Lung (tissue), 12 donors: Measurements from ENCODE around the gene SS18L1. TPM values are rescaled to one million over a fixed set of nuclear protein-coding genes. Genes with fewer than 3 reads are reported as not detected.

Source experiments
- ATAC-seq: fragments of 200-7000 bp; cut with Tn5 transposase; one replicate; pipeline ENCODE4 v1.9.1; 2020; ENCODE audit warnings: moderate number of reproducible peaks; ENCODE audit not compliant: insufficient read depth, low FRiP score
- DNase-seq, 3 donors: peaks; one replicate each; pipeline ENCODE4 v3.0.0-alpha.2; 2013 to 2017
- H3K27ac ChIP-seq, 2 donors: one replicate each; pipeline ENCODE4 v1.5.1; 2013; ENCODE audit warnings: mild to moderate bottlenecking in 2 of 2, moderate library complexity in 2 of 2, control low read depth in 1 of 2, inconsistent platforms in 1 of 2, low read depth in 1 of 2, low read length in 1 of 2
- H3K27me3 ChIP-seq, 3 donors: one replicate each; pipeline ENCODE4 v1.5.1; 2013; ENCODE audit warnings: low read length in 2 of 3; ENCODE audit not compliant: control insufficient read depth in 3 of 3, insufficient read depth in 3 of 3
- H3K36me3 ChIP-seq, 4 donors: one replicate each; pipeline ENCODE4 v1.5.1; 2013; ENCODE audit warnings: low read length in 4 of 4, mild to moderate bottlenecking in 1 of 4, moderate library complexity in 1 of 4; ENCODE audit not compliant: control insufficient read depth in 4 of 4, insufficient read depth in 4 of 4
- H3K4me1 ChIP-seq, 5 donors: one replicate each; pipeline ENCODE4 v1.5.1; 2013; ENCODE audit warnings: low read length in 5 of 5, mild to moderate bottlenecking in 2 of 5, moderate library complexity in 1 of 5; ENCODE audit not compliant: control insufficient read depth in 5 of 5, insufficient read depth in 5 of 5
- H3K4me3 ChIP-seq: one replicate; pipeline ENCODE4 v1.5.1; 2013; ENCODE audit warnings: mild to moderate bottlenecking, control low read depth, moderate library complexity
- H3K9ac ChIP-seq, 2 donors: one replicate each; pipeline ENCODE4 v1.5.1; 2013; ENCODE audit warnings: low read length in 2 of 2, control low read depth in 1 of 2; ENCODE audit not compliant: insufficient read depth in 1 of 2
- H3K9me3 ChIP-seq, 4 donors: one replicate each; pipeline ENCODE4 v1.5.1; 2013; ENCODE audit warnings: low read length in 3 of 4, mild to moderate bottlenecking in 1 of 4, moderate library complexity in 1 of 4; ENCODE audit not compliant: control insufficient read depth in 4 of 4, insufficient read depth in 3 of 4
- CTCF ChIP-seq: IDR thresholded peaks from 2 replicates; pipeline ENCODE4 v1.5.1; 2012; ENCODE audit warnings: mild to moderate bottlenecking; ENCODE audit errors: control extremely low read depth, extremely low read depth
- WGBS, 2 donors: extraction: QIAGEN DNeasy Blood & Tissue Kit; methylation state at CpG; one replicate each; pipeline ENCODE4 v1.1.7; 2013; 5-methylcytosine and 5-hydroxymethylcytosine counted together
- polyA plus RNA-seq, 2 donors: library from polyadenylated mRNA; stranded (reverse); fragments of 200-250 nt; gene quantifications; one replicate each; pipeline ENCODE4 v1.2.1, GENCODE V29; 2013
- total RNA-seq, 2 donors: library from RNA; depleted of rRNA in 1 of 2; stranded (reverse); fragments of >200 nt in 1 of 2; gene quantifications; one replicate each; pipeline ENCODE4 v1.2.1, GENCODE V29; 2014 to 2021
- donor health status: control.
- donor health status: control.
- donor health status: Bipolar disorder and iron deficiency.
- donor health status: healthy.
- donor health status: DM: yes; HTN: yes; CAD: no.

The SS18L1 gene
- total and polyA plus RNA-seq, 4 donors, result 7.2 to 24.1 (median 14.9) TPM

- peaks cover 0 to 4% (median 0%) of the 10 kb centered on the region in 4 donors for H3K9me3 ChIP-seq
- TF ChIP-seq CTCF, result no peak
- DNase-seq (no peak), ATAC-seq (no peak)
- H3K9ac ChIP-seq, result no peak overlapping the region
- WGBS, 2 donors, result 32 to 65% methylated on average over 4 of the region's 4 CpGs
- H3K4me1 ChIP-seq, result peaks cover 0 to 2% (median 0%) of the 10 kb centered on the region in 5 donors
- H3K36me3 ChIP-seq, result no peaks in the 10 kb centered on the region
- H3K27ac ChIP-seq, result no peak overlapping the region
- H3K27me3 ChIP-seq, result peaks cover 0 to 13% (median 2%) of the 10 kb centered on the region in 3 donors
- no peak overlapping the region for H3K4me3 ChIP-seq
Observed at GRCh38 chr20:62229667-62230066, 86.1 kb downstream of the SS18L1 start.

DNA sequence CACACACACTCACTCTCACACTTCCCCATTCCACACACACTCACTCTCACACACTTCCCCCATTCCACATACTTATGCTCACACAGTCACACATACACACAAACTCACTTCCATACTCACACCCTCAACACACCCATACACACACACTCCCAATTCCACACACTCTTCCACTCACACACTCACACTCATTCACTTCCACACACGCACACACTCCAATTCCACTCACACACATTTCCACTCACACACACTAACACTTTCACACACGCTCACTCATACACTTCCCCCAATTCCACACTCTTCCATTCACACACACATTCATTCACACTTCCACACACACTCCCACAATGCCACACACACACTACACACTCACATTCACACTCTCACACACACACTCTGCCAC, 86.7 kb downstream of the SS18L1 start:
- Histone ChIP-seq H3K4me1 (peaks cover 0 to 4% (median 0%) of the 10 kb centered on the region in 5 donors), H3K27me3 (peaks cover 0 to 8% (median 2%) of the 10 kb centered on the region in 3 donors), H3K36me3 (no peaks in the 10 kb centered on the region), H3K4me3 (no peak overlapping the region), H3K9ac (no peak overlapping the region), H3K27ac (no peak overlapping the region), H3K9me3 (peaks cover 0 to 4% (median 0%) of the 10 kb centered on the region in 4 donors)
- no peak for TF ChIP-seq CTCF
- DNase-seq (no peak), ATAC-seq (no peak)
- 95 to 98% methylated on average over 2 of the region's 2 CpGs for WGBS, 2 donors

DNA sequence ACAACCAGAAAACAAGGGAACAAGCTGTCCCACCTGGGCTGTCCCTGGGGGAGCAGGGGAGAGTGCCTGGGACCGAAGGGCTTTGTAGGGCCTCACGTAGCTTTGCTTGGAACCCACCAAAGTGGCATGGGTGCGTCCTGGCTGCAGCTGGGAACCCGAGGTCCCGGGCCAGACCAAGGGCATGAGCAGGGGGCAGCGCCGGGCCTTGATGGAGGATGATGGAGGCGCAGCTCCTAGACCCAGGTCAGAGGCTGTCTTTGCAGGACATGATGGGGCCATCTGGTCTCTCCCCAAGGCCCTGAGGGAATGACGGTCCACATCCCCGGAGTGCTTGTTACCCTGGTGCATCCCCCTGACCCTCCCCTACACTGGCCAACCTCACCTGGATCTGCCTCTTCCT, 87.1 kb downstream of the SS18L1 start:
- H3K27me3 ChIP-seq, result peaks cover 0 to 3% (median 2%) of the 10 kb centered on the region in 3 donors
- H3K9ac ChIP-seq, result no peak overlapping the region
- TF ChIP-seq CTCF, result no peak

GRCh38 chr20:62231292-62231691, 87.7 kb downstream of the SS18L1 start:
- WGBS, 2 donors, result 92 to 93% methylated on average over 6 of the region's 6 CpGs
- TF ChIP-seq CTCF, result no peak
- H3K27me3 ChIP-seq, result peaks cover 0 to 2% (median 0%) of the 10 kb centered on the region in 3 donors
- H3K4me3 ChIP-seq, result no peak overlapping the region
- ATAC-seq (no peak), DNase-seq (no peak)
- no peak overlapping the region for H3K27ac ChIP-seq
- H3K9ac ChIP-seq, result no peak overlapping the region
- H3K36me3 ChIP-seq, result no peaks in the 10 kb centered on the region
- peaks cover 0 to 8% (median under 1%) of the 10 kb centered on the region in 5 donors for H3K4me1 ChIP-seq
- peaks cover 0 to 4% (median 0%) of the 10 kb centered on the region in 4 donors for H3K9me3 ChIP-seq

More for the DNA sequence above, 87.1 kb downstream of the SS18L1 start:
- H3K9me3 ChIP-seq, result peaks cover 0 to 4% (median 0%) of the 10 kb centered on the region in 4 donors
- peaks cover 0 to 5% (median 0%) of the 10 kb centered on the region in 5 donors for H3K4me1 ChIP-seq
- ATAC-seq (no peak), DNase-seq (no peak)
- H3K27ac ChIP-seq, result no peak overlapping the region
- H3K36me3 ChIP-seq, result no peaks in the 10 kb centered on the region
- no peak overlapping the region for H3K4me3 ChIP-seq
- 90% methylated on average over 10 of the region's 10 CpGs for WGBS, 2 donors
